Neural progenitor cell (in vitro differentiated cells): ENCODE results near the gene MVB12B. TPM values are rescaled to one million over a fixed set of nuclear protein-coding genes. Genes with fewer than 3 reads are reported as not detected.

Source experiments
- DNase-seq: peaks from one replicate; pipeline ENCODE4 v3.0.0-alpha.2; 2016; ENCODE audit warnings: low spot score
- H2AFZ ChIP-seq: fragments of 200-600 bp; sonication (generic); replicated peaks from 2 replicates; pipeline ENCODE4 v1.6.1; 2016; ENCODE audit warnings: antibody characterized with exemption
- H3F3A ChIP-seq: fragments of 200-600 bp; sonication (generic); 2 replicates; pipeline ENCODE4 v1.6.1; 2016; ENCODE audit warnings: antibody characterized with exemption, low read depth
- H3K27ac ChIP-seq: fragments of 200-600 bp; sonication (generic); 2 replicates; pipeline ENCODE4 v1.5.1; 2016; ENCODE audit warnings: mild to moderate bottlenecking
- H3K27me3 ChIP-seq: fragments of 200-600 bp; sonication (generic); 2 replicates; pipeline ENCODE4 v1.6.1; 2016; ENCODE audit warnings: mild to moderate bottlenecking, moderate library complexity
- H3K36me3 ChIP-seq: fragments of 200-600 bp; sonication (generic); 2 replicates; pipeline ENCODE4 v1.5.1; 2016
- H3K4me1 ChIP-seq: fragments of 200-600 bp; sonication (generic); 2 replicates; pipeline ENCODE4 v1.6.1; 2016; ENCODE audit warnings: mixed run types
- H3K4me2 ChIP-seq: fragments of 200-600 bp; sonication (generic); 2 replicates; pipeline ENCODE4 v1.6.1; 2016
- H3K4me3 ChIP-seq: fragments of 200-600 bp; sonication (generic); 2 replicates; pipeline ENCODE4 v1.5.1; 2016
- H3K79me2 ChIP-seq: fragments of 200-600 bp; sonication (generic); 2 replicates; pipeline ENCODE4 v1.6.1; 2016; ENCODE audit warnings: low read depth
- H3K9ac ChIP-seq: fragments of 200-600 bp; sonication (generic); 2 replicates; pipeline ENCODE4 v1.6.1; 2016
- H3K9me3 ChIP-seq: fragments of 200-600 bp; sonication (generic); 2 replicates; pipeline ENCODE4 v1.5.1; 2016; ENCODE audit warnings: low read depth
- H4K20me1 ChIP-seq: fragments of 200-600 bp; sonication (generic); 2 replicates; pipeline ENCODE4 v1.6.1; 2016; ENCODE audit warnings: low read depth
- H3K27ac Mint-ChIP-seq: 3 replicates; pipeline ENCODE4 v1.8.0; 2021; ENCODE audit warnings: mixed read lengths
- H3K27me3 Mint-ChIP-seq: 2 replicates; pipeline ENCODE4 v1.8.0; 2022; ENCODE audit warnings: low read depth, mild to moderate bottlenecking, inconsistent platforms, moderate library complexity, mixed read lengths; ENCODE audit not compliant: insufficient read depth
- H3K36me3 Mint-ChIP-seq: 3 replicates; pipeline ENCODE4 v1.8.0; 2021; ENCODE audit warnings: mixed read lengths
- H3K4me1 Mint-ChIP-seq: 3 replicates; pipeline ENCODE4 v1.8.0; 2021; ENCODE audit warnings: mixed read lengths
- H3K4me3 Mint-ChIP-seq: 3 replicates; pipeline ENCODE4 v1.8.0; 2021; ENCODE audit warnings: mild to moderate bottlenecking, moderate library complexity, mixed read lengths
- H3K9me3 Mint-ChIP-seq: 3 replicates; pipeline ENCODE4 v1.8.0; 2020; ENCODE audit warnings: mixed read lengths
- EZH2 ChIP-seq: fragments of 200-600 bp; sonication (generic); IDR thresholded peaks from 2 replicates; pipeline ENCODE4 v1.6.1; 2017; ENCODE audit warnings: antibody characterized with exemption, mild to moderate bottlenecking, moderate library complexity
- EZH2phosphoT487 ChIP-seq: fragments of 200-600 bp; sonication (generic); IDR thresholded peaks from 2 replicates; pipeline ENCODE4 v1.6.1; 2017; ENCODE audit warnings: antibody characterized with exemption
- total RNA-seq: library from RNA; depleted of rRNA; stranded (reverse); fragments of >200 nt; gene quantifications from 2 replicates; pipeline ENCODE4 v1.2.3, GENCODE V29; 2015; ENCODE audit warnings: low replicate concordance
- TF ChIP-seq, protein P1 (sequence below): fragments of 200-600 bp; sonication (generic); IDR thresholded peaks from 2 replicates; pipeline ENCODE4 v1.5.1; 2017; ENCODE audit warnings: antibody characterized with exemption, mild to moderate bottlenecking

Gene MVB12B
- total RNA-seq, 1 donor from 2014 or later = 16.1 TPM

GRCh38 chr9:126498331-126498730, 171.7 kb downstream of the MVB12B start:
- H3K36me3 Mint-ChIP-seq = no peaks in the 10 kb centered on the region
- TF ChIP-seq EZH2 (no peak), EZH2phosphoT487 (no peak)
- TF ChIP-seq, protein P1, sequence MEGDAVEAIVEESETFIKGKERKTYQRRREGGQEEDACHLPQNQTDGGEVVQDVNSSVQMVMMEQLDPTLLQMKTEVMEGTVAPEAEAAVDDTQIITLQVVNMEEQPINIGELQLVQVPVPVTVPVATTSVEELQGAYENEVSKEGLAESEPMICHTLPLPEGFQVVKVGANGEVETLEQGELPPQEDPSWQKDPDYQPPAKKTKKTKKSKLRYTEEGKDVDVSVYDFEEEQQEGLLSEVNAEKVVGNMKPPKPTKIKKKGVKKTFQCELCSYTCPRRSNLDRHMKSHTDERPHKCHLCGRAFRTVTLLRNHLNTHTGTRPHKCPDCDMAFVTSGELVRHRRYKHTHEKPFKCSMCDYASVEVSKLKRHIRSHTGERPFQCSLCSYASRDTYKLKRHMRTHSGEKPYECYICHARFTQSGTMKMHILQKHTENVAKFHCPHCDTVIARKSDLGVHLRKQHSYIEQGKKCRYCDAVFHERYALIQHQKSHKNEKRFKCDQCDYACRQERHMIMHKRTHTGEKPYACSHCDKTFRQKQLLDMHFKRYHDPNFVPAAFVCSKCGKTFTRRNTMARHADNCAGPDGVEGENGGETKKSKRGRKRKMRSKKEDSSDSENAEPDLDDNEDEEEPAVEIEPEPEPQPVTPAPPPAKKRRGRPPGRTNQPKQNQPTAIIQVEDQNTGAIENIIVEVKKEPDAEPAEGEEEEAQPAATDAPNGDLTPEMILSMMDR = no peak
- H3K4me2 ChIP-seq = no peak overlapping the region
- no peak overlapping the region for H3K27ac Mint-ChIP-seq
- no peaks in the 10 kb centered on the region for H3K79me2 ChIP-seq
- H3K9ac ChIP-seq = no peak overlapping the region
- no peaks in the 10 kb centered on the region for H3K4me1 ChIP-seq
- no peak overlapping the region for H3K27ac ChIP-seq
- peaks cover 44% of the 10 kb centered on the region for H4K20me1 ChIP-seq
- no peak overlapping the region for H3K4me3 Mint-ChIP-seq
- H3K9me3 Mint-ChIP-seq = no peaks in the 10 kb centered on the region
- H3K4me1 Mint-ChIP-seq = peaks cover 14% of the 10 kb centered on the region
- no peak for DNase-seq
- H3K9me3 ChIP-seq = no peaks in the 10 kb centered on the region
- H3K27me3 Mint-ChIP-seq = peaks cover 8% of the 10 kb centered on the region
- no peaks in the 10 kb centered on the region for H3K36me3 ChIP-seq
- no peak overlapping the region for H2AFZ ChIP-seq
- H3K27me3 ChIP-seq = peaks cover 16% of the 10 kb centered on the region
- no peak overlapping the region for H3K4me3 ChIP-seq
- no peaks in the 10 kb centered on the region for H3F3A ChIP-seq

DNA sequence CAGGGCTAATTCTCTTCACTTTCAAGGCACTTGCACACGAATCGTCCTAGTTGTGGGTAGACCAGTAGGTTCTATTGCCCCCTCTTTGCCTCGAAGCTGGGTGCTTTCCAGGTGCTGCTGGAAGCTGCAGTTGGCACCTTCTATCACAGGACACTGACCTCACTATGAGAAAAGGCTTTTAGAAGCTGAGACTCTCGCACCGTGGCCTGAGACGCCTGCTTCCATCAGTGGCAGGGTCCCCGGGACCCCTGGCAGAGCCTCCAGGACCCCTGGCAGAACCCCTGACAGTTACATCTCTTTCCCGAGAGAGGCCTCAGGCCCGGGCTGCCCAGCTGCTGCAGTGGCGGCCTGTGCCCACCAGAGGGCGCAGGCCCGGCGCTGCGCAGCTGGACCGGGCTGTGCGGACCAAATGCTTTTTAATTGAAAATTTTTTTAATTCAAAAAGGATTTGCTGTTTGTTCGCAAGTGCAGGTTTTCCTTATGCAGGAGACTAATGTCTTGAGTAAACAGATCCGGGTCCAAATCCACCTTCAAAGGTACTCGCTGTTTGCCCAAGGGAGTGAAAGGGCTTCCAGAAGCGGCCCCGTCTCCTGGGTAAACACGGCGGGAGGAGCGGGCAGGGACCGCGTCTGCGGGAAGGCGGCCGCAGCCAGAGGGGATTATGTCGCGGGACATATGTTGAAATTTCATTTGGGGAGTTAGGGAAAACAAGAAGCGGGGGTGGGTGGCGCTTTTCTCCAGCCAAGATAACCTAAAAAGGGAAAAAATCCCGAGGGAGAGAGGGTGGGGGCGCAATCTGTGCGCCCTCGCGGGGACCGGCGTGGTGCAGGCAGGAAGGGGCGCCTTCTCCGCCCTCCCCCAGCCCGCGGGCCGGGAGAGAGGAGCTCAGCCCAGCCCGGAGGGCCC, 172.6 kb downstream of the MVB12B start:
- no peaks in the 10 kb centered on the region for H3K9me3 ChIP-seq
- H3K9ac ChIP-seq = no peak overlapping the region
- peak; percentile 84 for DNase-seq
- H3K4me1 ChIP-seq = no peaks in the 10 kb centered on the region
- Mint-ChIP-seq H3K27me3 (peaks cover 10% of the 10 kb centered on the region), H3K4me1 (peaks cover 12% of the 10 kb centered on the region), H3K4me3 (peak overlapping the region; percentile 81), H3K36me3 (no peaks in the 10 kb centered on the region), H3K9me3 (no peaks in the 10 kb centered on the region), H3K27ac (no peak overlapping the region)
- peaks cover 44% of the 10 kb centered on the region for H4K20me1 ChIP-seq
- TF ChIP-seq, protein P1 = peak; percentile 100
- peak; percentile 25 for TF ChIP-seq EZH2
- peak; percentile 42 for TF ChIP-seq EZH2phosphoT487
- peak overlapping the region; percentile 51 for H3K4me3 ChIP-seq
- H3K79me2 ChIP-seq = no peaks in the 10 kb centered on the region
- H3K27me3 ChIP-seq = peaks cover 16% of the 10 kb centered on the region
- H3K4me2 ChIP-seq = peak overlapping the region; percentile 87
- peak overlapping the region; percentile 20 for H2AFZ ChIP-seq
- no peaks in the 10 kb centered on the region for H3K36me3 ChIP-seq
- no peak overlapping the region for H3K27ac ChIP-seq
- no peaks in the 10 kb centered on the region for H3F3A ChIP-seq

GRCh38 chr9:126499911-126500599, 173.4 kb downstream of the MVB12B start:
- Mint-ChIP-seq H3K27ac (no peak overlapping the region), H3K27me3 (peaks cover 10% of the 10 kb centered on the region), H3K4me1 (peaks cover 12% of the 10 kb centered on the region), H3K9me3 (no peaks in the 10 kb centered on the region), H3K4me3 (peak overlapping the region; percentile 70), H3K36me3 (no peaks in the 10 kb centered on the region)
- Histone ChIP-seq H3K9ac (no peak overlapping the region), H3K4me3 (peak overlapping the region; percentile 51), H4K20me1 (peaks cover 44% of the 10 kb centered on the region), H3K4me1 (no peaks in the 10 kb centered on the region), H3K79me2 (no peaks in the 10 kb centered on the region), H3K27me3 (peaks cover 16% of the 10 kb centered on the region), H3K27ac (no peak overlapping the region), H3K4me2 (peak overlapping the region; percentile 87), H3F3A (no peaks in the 10 kb centered on the region), H2AFZ (peak overlapping the region; percentile 20), H3K36me3 (no peaks in the 10 kb centered on the region), H3K9me3 (no peaks in the 10 kb centered on the region)
- peak; percentile 20 for TF ChIP-seq EZH2phosphoT487
- TF ChIP-seq, protein P1 = no peak
- peak; percentile 44 for TF ChIP-seq EZH2
- DNase-seq = no peak
